ENCODE measurements around the gene GDPD5. TPM values are rescaled to one million over a fixed set of nuclear protein-coding genes. Genes with fewer than 3 reads are reported as not detected.

GDPD5 gene
- total RNA-seq, 1 donor from 2014 or later, result 36.6 TPM

DNA sequence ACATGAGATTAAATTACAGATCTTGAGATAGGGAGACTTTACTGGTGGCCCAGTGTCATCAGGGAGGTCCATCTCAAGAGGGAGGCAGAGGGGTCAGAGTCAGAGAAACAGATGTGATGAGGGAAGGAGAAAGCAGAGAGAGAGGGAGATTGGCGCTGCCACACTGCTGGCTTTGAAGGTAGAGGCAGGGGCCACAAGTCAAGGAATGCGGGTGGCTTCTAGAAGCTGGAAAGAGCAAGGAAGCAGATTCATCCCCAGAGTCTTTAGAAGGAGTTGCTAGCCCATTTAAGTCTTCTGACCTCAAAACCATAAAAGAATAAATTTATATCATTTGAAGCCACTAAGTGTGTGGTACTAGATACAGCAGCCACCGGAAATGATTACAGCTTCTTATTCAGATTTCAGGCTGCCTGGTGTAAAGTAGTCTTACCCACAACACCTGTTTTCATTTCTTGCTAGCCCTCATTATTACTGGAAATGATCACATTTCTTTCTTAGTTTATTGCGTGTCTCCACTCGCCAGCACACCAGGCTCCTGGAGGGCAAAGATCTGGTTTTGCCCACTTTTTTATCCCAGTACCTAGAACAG is 23.7 kb upstream of the GDPD5 start:
- no peak overlapping the region for H3K4me3 ChIP-seq
- DNase-seq (ENCODE audit: extremely low spot score in 2 of 2), result no peak
- no peak overlapping the region for H3K27ac ChIP-seq
- TF ChIP-seq, protein P1, sequence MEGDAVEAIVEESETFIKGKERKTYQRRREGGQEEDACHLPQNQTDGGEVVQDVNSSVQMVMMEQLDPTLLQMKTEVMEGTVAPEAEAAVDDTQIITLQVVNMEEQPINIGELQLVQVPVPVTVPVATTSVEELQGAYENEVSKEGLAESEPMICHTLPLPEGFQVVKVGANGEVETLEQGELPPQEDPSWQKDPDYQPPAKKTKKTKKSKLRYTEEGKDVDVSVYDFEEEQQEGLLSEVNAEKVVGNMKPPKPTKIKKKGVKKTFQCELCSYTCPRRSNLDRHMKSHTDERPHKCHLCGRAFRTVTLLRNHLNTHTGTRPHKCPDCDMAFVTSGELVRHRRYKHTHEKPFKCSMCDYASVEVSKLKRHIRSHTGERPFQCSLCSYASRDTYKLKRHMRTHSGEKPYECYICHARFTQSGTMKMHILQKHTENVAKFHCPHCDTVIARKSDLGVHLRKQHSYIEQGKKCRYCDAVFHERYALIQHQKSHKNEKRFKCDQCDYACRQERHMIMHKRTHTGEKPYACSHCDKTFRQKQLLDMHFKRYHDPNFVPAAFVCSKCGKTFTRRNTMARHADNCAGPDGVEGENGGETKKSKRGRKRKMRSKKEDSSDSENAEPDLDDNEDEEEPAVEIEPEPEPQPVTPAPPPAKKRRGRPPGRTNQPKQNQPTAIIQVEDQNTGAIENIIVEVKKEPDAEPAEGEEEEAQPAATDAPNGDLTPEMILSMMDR (IDR thresholded peaks at IDR 0.05), result no peak
- no peak for TF ChIP-seq POLR2AphosphoS5 (IDR thresholded peaks at IDR 0.05; ENCODE audit: insufficient read depth in 1 of 2, low read depth in 1 of 2)
- no peak for TF ChIP-seq POLR2A (IDR thresholded peaks at IDR 0.05)
- no peaks in the 10 kb centered on the region for H3K27me3 ChIP-seq
- peaks cover 9% of the 10 kb centered on the region for H3K4me1 ChIP-seq
- intact Hi-C loops (cut with DNase I), result loop anchor here (5.0 kb wide), 1 partner anchor 33 kb away; no protein-coding TSS in a partner anchor
- no peaks in the 10 kb centered on the region for H3K9me3 ChIP-seq
- H3K36me3 ChIP-seq, result no peaks in the 10 kb centered on the region

DNA sequence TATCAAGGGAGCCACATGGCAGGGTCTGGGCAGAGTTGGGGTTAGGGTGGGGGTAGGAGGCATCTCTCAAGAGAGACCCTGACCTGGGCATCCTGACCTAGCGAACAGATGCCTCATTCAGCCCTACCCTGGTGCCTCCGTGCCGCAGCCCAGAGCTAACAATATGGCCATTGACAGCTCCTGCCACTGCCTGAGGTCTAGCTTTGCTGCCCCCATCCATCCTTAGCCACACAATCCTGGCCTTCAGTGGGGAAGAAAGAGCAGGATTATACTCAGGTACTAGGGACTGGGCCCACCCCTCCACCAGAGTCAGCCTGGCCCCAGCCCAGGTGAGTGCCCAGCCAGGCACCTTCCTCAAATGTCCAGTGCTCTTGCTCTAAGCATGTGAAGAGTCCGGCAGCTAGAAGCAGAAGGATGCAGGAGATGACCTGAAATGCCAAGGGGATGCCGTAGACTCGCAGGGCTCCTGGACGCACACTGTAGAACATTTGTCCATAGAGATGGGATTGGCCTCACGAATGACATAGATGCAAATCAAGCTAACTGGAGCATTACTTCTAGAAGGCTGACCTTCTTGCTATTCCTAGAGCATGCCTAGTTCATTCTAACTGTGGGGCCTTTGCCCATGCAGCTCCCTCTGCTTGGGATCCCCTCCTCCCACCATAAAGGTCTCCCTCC is 23.0 kb upstream of the GDPD5 start:
- H3K4me3 ChIP-seq, result no peak overlapping the region
- no peaks in the 10 kb centered on the region for H3K9me3 ChIP-seq
- intact Hi-C loops (cut with DNase I), result loop anchor here (5.0 kb wide), 1 partner anchor 34 kb away; no protein-coding TSS in a partner anchor
- peaks cover 3% of the 10 kb centered on the region for H3K4me1 ChIP-seq
- TF ChIP-seq POLR2AphosphoS5 (IDR thresholded peaks at IDR 0.05; ENCODE audit: insufficient read depth in 1 of 2, low read depth in 1 of 2) (no peak), POLR2A (IDR thresholded peaks at IDR 0.05) (no peak)
- TF ChIP-seq, protein P1 (IDR thresholded peaks at IDR 0.05), result no peak
- H3K27ac ChIP-seq, result no peak overlapping the region
- no peaks in the 10 kb centered on the region for H3K36me3 ChIP-seq
- DNase-seq (ENCODE audit: extremely low spot score in 2 of 2), result no peak
- H3K27me3 ChIP-seq, result no peaks in the 10 kb centered on the region

DNA sequence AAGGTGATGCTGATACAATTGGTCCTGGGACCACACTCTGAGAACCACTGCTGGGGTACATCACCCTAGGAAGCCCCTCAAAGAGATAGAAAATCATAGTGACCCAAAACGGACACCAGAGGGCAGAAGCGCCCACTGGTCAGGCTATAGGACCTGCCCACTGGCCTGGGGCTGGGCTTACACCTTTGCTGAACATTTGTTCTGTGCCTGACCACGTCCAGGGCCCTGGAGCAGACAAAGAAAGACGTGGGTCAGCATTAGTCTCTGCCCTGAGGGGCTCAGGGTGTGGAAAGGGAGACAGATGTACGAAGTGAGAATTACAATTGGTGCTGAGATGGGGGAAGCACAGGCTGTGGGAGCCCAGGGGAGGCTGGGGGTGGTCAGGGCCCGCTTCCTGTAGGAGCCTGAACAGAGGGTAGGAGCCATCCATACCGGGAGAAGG is 21.9 kb upstream of the GDPD5 start:
- H3K27me3 ChIP-seq, result no peaks in the 10 kb centered on the region
- intact Hi-C loops (cut with DNase I), result loop anchor here (5.0 kb wide), 1 partner anchor 35 kb away; no protein-coding TSS in a partner anchor
- H3K36me3 ChIP-seq, result no peaks in the 10 kb centered on the region
- no peak overlapping the region for H3K4me3 ChIP-seq
- DNase-seq (ENCODE audit: extremely low spot score in 2 of 2), result no peak
- H3K27ac ChIP-seq, result no peak overlapping the region
- no peaks in the 10 kb centered on the region for H3K9me3 ChIP-seq
- H3K4me1 ChIP-seq, result no peaks in the 10 kb centered on the region
- TF ChIP-seq, protein P1 (IDR thresholded peaks at IDR 0.05), result peak; percentile 82 to 96 (median 90)
- TF ChIP-seq POLR2AphosphoS5 (IDR thresholded peaks at IDR 0.05; ENCODE audit: insufficient read depth in 1 of 2, low read depth in 1 of 2), result no peak

DNA sequence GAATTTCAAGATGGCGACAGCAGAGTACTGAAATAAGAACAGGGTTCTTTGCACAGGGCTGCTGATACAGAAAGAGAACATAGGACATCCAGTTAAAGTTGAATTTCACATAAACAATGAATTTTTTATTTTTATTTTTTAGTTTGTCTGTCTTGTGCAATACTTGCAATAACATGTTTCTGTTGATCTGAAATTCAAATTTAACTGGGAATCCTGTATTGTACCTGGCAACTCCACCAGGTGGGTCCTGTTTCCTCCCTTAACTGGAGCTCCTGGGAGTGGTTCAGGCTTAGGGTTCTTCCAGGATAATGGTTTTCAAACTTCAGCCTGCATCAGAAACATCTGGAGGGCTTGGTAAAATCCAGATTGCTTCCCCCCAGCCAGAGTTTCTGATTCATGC is 21.4 kb upstream of the GDPD5 start:
- no peak for DNase-seq (ENCODE audit: extremely low spot score in 2 of 2)
- no peak overlapping the region for H3K4me3 ChIP-seq
- intact Hi-C loops (cut with DNase I), result loop anchor here (5.0 kb wide), 1 partner anchor 35 kb away; no protein-coding TSS in a partner anchor
- no peak for TF ChIP-seq POLR2A (IDR thresholded peaks at IDR 0.05)
- H3K36me3 ChIP-seq, result no peaks in the 10 kb centered on the region
- H3K27ac ChIP-seq, result no peak overlapping the region
- H3K9me3 ChIP-seq, result no peaks in the 10 kb centered on the region
- no peaks in the 10 kb centered on the region for H3K27me3 ChIP-seq
- no peaks in the 10 kb centered on the region for H3K4me1 ChIP-seq

DNA sequence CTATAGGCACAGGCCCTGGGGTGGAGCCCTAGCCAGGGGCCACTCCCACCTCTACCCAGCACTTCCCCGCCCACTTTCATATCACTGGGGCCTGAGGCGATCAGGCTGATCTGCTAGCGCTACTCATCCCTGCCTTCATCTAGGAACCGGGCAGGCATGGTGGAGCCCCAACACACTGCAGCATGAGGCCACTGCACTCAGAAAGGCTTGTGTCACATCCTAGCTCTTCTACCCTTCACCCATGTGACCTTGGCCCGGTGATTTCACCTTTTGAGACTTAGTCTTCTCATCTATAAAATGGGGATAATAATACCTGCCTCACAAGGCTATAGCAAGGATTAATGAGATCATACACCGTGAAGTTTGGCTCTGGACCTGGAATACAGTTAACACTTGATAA is 18.1 kb upstream of the GDPD5 start:
- no peaks in the 10 kb centered on the region for H3K4me1 ChIP-seq
- intact Hi-C loops (cut with DNase I), result no loop called here
- H3K27ac ChIP-seq, result no peak overlapping the region
- DNase-seq (ENCODE audit: extremely low spot score in 2 of 2), result no peak
- no peaks in the 10 kb centered on the region for H3K36me3 ChIP-seq
- no peaks in the 10 kb centered on the region for H3K9me3 ChIP-seq
- H3K4me3 ChIP-seq, result no peak overlapping the region
- TF ChIP-seq POLR2A (IDR thresholded peaks at IDR 0.05), result no peak
- TF ChIP-seq, protein P1 (IDR thresholded peaks at IDR 0.05), result no peak
- TF ChIP-seq POLR2AphosphoS5 (IDR thresholded peaks at IDR 0.05; ENCODE audit: insufficient read depth in 1 of 2, low read depth in 1 of 2), result no peak
- H3K27me3 ChIP-seq, result no peaks in the 10 kb centered on the region

Data from vagina (tissue), 2 donors.